ENCODE measurements around the gene TMEM178B.

DNA sequence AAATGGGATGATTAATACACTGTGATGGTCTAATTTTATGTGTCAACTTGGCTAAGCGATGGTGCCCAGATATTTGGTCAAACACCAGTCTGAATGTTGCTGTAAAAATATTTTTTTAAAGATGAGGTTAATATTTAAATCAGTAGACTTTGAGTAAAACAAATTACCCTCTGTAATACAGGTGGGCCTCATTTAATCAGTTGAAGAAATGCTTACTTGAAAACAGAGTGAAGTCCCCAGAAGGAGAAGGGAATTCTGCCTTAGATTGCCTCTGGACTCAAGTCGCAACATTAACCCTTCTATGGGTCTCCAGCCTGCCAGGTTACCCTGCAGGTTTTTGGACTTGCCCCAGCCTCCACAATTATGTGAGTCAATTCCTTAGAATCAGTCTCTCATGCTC is 427.6 kb downstream of the TMEM178B start:
- TF ChIP-seq EZH2 (IDR thresholded peaks at IDR 0.05) (no peak), POLR2AphosphoS5 (IDR thresholded peaks at IDR 0.05; ENCODE audit: borderline replicate concordance, low read depth, low read length) (no peak)
